Body of pancreas (tissue), 4 donors: ENCODE measurements around the gene NME3.

ENCODE experiments used
- CTCF ChIP-seq, 7 experiments: fragments of 450-650 bp in 4 of 7; fragments of 200-600 bp in 3 of 7; sonication (generic) in 3 of 7; IDR thresholded peaks; one replicate each; pipeline ENCODE4 v1.5.1; 2016 to 2019; ENCODE audit warnings: antibody characterized with exemption in 7 of 7
- POLR2A ChIP-seq, 3 donors: fragments of 450-650 bp; IDR thresholded peaks; one replicate each; pipeline ENCODE4 v1.6.1; 2016; ENCODE audit warnings: antibody characterized with exemption in 3 of 3, mild to moderate bottlenecking in 2 of 3

GRCh38 chr16:1780677-1781072 lies 9.3 kb upstream of the NME3 start:
- TF ChIP-seq CTCF (IDR thresholded peaks at IDR 0.05) (no peak), POLR2A (IDR thresholded peaks at IDR 0.05) (no peak)
